Activated naive CD4-positive, alpha-beta T cell treated with anti-CD3 and anti-CD28 coated beads for 36 hours (primary cell): ENCODE data around the gene ADGRG6. TPM values are rescaled to one million over a fixed set of nuclear protein-coding genes. Genes with fewer than 3 reads are reported as not detected.

Experiments
- CTCF ChIA-PET: fragments of 350-600 bp; sonication (Branson Sonifier 250); formaldehyde crosslinking; loops from one replicate; lab custom pipeline; 2021; ENCODE audit warnings: antibody characterized with exemption; lab: Charles Lee
- DNase-seq: peaks from one replicate; pipeline ENCODE4 v3.0.0-alpha.2; 2020
- H3K27ac Mint-ChIP-seq: one replicate; pipeline ENCODE4 v1.8.0; 2021; ENCODE audit warnings: mild to moderate bottlenecking, mixed read lengths
- H3K27me3 Mint-ChIP-seq: one replicate; pipeline ENCODE4 v1.8.0; 2021; ENCODE audit warnings: low read depth, mixed read lengths
- H3K36me3 Mint-ChIP-seq: one replicate; pipeline ENCODE4 v1.8.0; 2021; ENCODE audit warnings: low read depth, mixed read lengths
- H3K4me1 Mint-ChIP-seq: one replicate; pipeline ENCODE4 v1.8.0; 2021; ENCODE audit warnings: low read depth, mixed read lengths
- H3K4me3 Mint-ChIP-seq: one replicate; pipeline ENCODE4 v1.8.0; 2021; ENCODE audit warnings: mild to moderate bottlenecking, moderate library complexity, mixed read lengths
- H3K9me3 Mint-ChIP-seq: one replicate; pipeline ENCODE4 v1.8.0; 2021; ENCODE audit warnings: mixed read lengths
- intact Hi-C: fragments of 100-400 bp; cut with micrococcal nuclease; formaldehyde crosslinking; loops from one replicate; pipeline ENCODE4 v1.15.1; 2023
- total RNA-seq, 2 experiments: library from RNA; stranded (reverse); gene quantifications; one replicate each; pipeline ENCODE4 v1.2.3, GENCODE V29; 2021

The ADGRG6 gene
- total RNA-seq, 2 experiments from 2014 or later: 0.69 to 0.86 TPM

GRCh38 chr6:142474531-142475289, 172.9 kb downstream of the ADGRG6 start:
- intact Hi-C loops: loop anchor here (1.0 to 5.0 kb wide), 11 partner anchors 64 to 1539 kb away; partner anchors contain the start of genes NMBR and VTA1
- no peak overlapping the region for H3K4me3 Mint-ChIP-seq
- H3K9me3 Mint-ChIP-seq: no peaks in the 10 kb centered on the region
- no peak overlapping the region for H3K27ac Mint-ChIP-seq
- H3K36me3 Mint-ChIP-seq: no peaks in the 10 kb centered on the region
- H3K4me1 Mint-ChIP-seq: peaks cover 11% of the 10 kb centered on the region
- CTCF ChIA-PET: interaction anchor here (0.6 to 3.9 kb wide), 48 partner anchors 9 to 1573 kb away, joined by 3 to 28 read pairs (median 4); no protein-coding TSS in a partner anchor
- peak; percentile 10 for DNase-seq
- no peaks in the 10 kb centered on the region for H3K27me3 Mint-ChIP-seq

GRCh38 chr6:142476452-142476851, 174.6 kb downstream of the ADGRG6 start:
- Mint-ChIP-seq H3K36me3 (no peaks in the 10 kb centered on the region), H3K9me3 (no peaks in the 10 kb centered on the region), H3K27ac (no peak overlapping the region), H3K4me3 (no peak overlapping the region), H3K4me1 (peaks cover 11% of the 10 kb centered on the region), H3K27me3 (no peaks in the 10 kb centered on the region)
- no peak for DNase-seq
- intact Hi-C loops: loop anchor here (5.0 kb wide), 2 partner anchors 476 to 801 kb away; no protein-coding TSS in a partner anchor
- CTCF ChIA-PET: interaction anchor here (0.5 to 3.0 kb wide), 4 partner anchors 90 to 949 kb away, joined by 4 to 23 read pairs (median 4); no protein-coding TSS in a partner anchor

- Mint-ChIP-seq H3K4me1 (peaks cover 11% of the 10 kb centered on the region), H3K27ac (no peak overlapping the region), H3K9me3 (no peaks in the 10 kb centered on the region), H3K36me3 (no peaks in the 10 kb centered on the region), H3K27me3 (no peaks in the 10 kb centered on the region), H3K4me3 (no peak overlapping the region)
- DNase-seq: peak; percentile 41
- intact Hi-C loops: loop anchor here (5.0 kb wide), 2 partner anchors 474 to 799 kb away; no protein-coding TSS in a partner anchor
- CTCF ChIA-PET: interaction anchor here (0.6 to 0.8 kb wide), 2 partner anchors 62 to 90 kb away, joined by 3 read pairs; no protein-coding TSS in a partner anchor
Measured at GRCh38 chr6:142478117-142478516, 176.3 kb downstream of the ADGRG6 start.

GRCh38 chr6:142481466-142481865, 179.7 kb downstream of the ADGRG6 start:
- Mint-ChIP-seq H3K27me3 (no peaks in the 10 kb centered on the region), H3K4me1 (peaks cover 5% of the 10 kb centered on the region), H3K27ac (no peak overlapping the region), H3K36me3 (peaks cover 2% of the 10 kb centered on the region), H3K4me3 (no peak overlapping the region), H3K9me3 (peaks cover 9% of the 10 kb centered on the region)
- intact Hi-C loops: no loop called here
- CTCF ChIA-PET: interaction anchor here (2.0 kb wide), 1 partner anchor 9 kb away, joined by 8 read pairs; no protein-coding TSS in a partner anchor
- no peak for DNase-seq

GRCh38 chr6:142482249-142482648, 180.4 kb downstream of the ADGRG6 start:
- peaks cover 5% of the 10 kb centered on the region for H3K4me1 Mint-ChIP-seq
- H3K27ac Mint-ChIP-seq: no peak overlapping the region
- DNase-seq: no peak
- peaks cover 9% of the 10 kb centered on the region for H3K9me3 Mint-ChIP-seq
- no peaks in the 10 kb centered on the region for H3K27me3 Mint-ChIP-seq
- H3K4me3 Mint-ChIP-seq: no peak overlapping the region
- CTCF ChIA-PET: interaction anchor here (0.8 to 2.0 kb wide), 2 partner anchors 10 to 143 kb away, joined by 3 to 8 read pairs; no protein-coding TSS in a partner anchor
- intact Hi-C loops: no loop called here
- peaks cover 2% of the 10 kb centered on the region for H3K36me3 Mint-ChIP-seq

GRCh38 chr6:142482974-142483373, 181.2 kb downstream of the ADGRG6 start:
- CTCF ChIA-PET: interaction anchor here (0.8 to 3.4 kb wide), 4 partner anchors 8 to 144 kb away, joined by 3 to 14 read pairs (median 6); no protein-coding TSS in a partner anchor
- peaks cover 2% of the 10 kb centered on the region for H3K36me3 Mint-ChIP-seq
- H3K27me3 Mint-ChIP-seq: no peaks in the 10 kb centered on the region
- H3K9me3 Mint-ChIP-seq: peaks cover 9% of the 10 kb centered on the region
- intact Hi-C loops: no loop called here
- H3K4me1 Mint-ChIP-seq: peaks cover 5% of the 10 kb centered on the region
- no peak overlapping the region for H3K27ac Mint-ChIP-seq
- H3K4me3 Mint-ChIP-seq: no peak overlapping the region
- DNase-seq: no peak

- H3K4me3 Mint-ChIP-seq: no peak overlapping the region
- CTCF ChIA-PET: interaction anchor here (3.4 kb wide), 1 partner anchor 10 kb away, joined by 14 read pairs; no protein-coding TSS in a partner anchor
- H3K9me3 Mint-ChIP-seq: peaks cover 9% of the 10 kb centered on the region
- peaks cover 3% of the 10 kb centered on the region for H3K4me1 Mint-ChIP-seq
- H3K27ac Mint-ChIP-seq: no peak overlapping the region
- intact Hi-C loops: no loop called here
- no peaks in the 10 kb centered on the region for H3K27me3 Mint-ChIP-seq
- peaks cover 2% of the 10 kb centered on the region for H3K36me3 Mint-ChIP-seq
- DNase-seq: no peak
Measured at GRCh38 chr6:142485256-142485655, 183.4 kb downstream of the ADGRG6 start.

- no peak for DNase-seq
- H3K4me1 Mint-ChIP-seq: peaks cover 4% of the 10 kb centered on the region
- H3K9me3 Mint-ChIP-seq: peaks cover 3% of the 10 kb centered on the region
- no peak overlapping the region for H3K27ac Mint-ChIP-seq
- no peaks in the 10 kb centered on the region for H3K27me3 Mint-ChIP-seq
- CTCF ChIA-PET: no interaction called here
- intact Hi-C loops: no loop called here
- H3K4me3 Mint-ChIP-seq: no peak overlapping the region
- H3K36me3 Mint-ChIP-seq: no peaks in the 10 kb centered on the region
Measured at GRCh38 chr6:142489722-142490610, 188.2 kb downstream of the ADGRG6 start.

Other genes starting within 250 kb of the ADGRG6 start
- not detected for gene GJE1, start 169.1 kb upstream of the ADGRG6 start, total RNA-seq
- gene NMBR, start 154.9 kb upstream of the ADGRG6 start, total RNA-seq: not detected
- gene VTA1, start 154.7 kb upstream of the ADGRG6 start, total RNA-seq: 10 to 100 TPM; 54.7 to 57.3 TPM